CD4-positive, alpha-beta T cell treated with Interleukin-10 for 1 hour (primary cell): Measurements from ENCODE around the gene SVOPL.

Experiments
- DNase-seq: peaks from one replicate; pipeline ENCODE4 v3.0.0-alpha.2; 2020

The SVOPL gene

GRCh38 chr7:138553805-138554204, 147.4 kb downstream of the SVOPL start:
- DNase-seq, result no peak

GRCh38 chr7:138551102-138551501, 150.1 kb downstream of the SVOPL start:
- DNase-seq, result no peak

- DNase-seq, result no peak
Measured at GRCh38 chr7:138550337-138550736, 150.8 kb downstream of the SVOPL start.

GRCh38 chr7:138549082-138549481, 152.1 kb downstream of the SVOPL start:
- DNase-seq, result no peak

- no peak for DNase-seq
Measured at GRCh38 chr7:138546829-138547228, 154.3 kb downstream of the SVOPL start.

GRCh38 chr7:138546064-138546619, 155.0 kb downstream of the SVOPL start:
- no peak for DNase-seq

GRCh38 chr7:138545123-138545522, 156.0 kb downstream of the SVOPL start:
- no peak for DNase-seq
